SU-DHL-6 (cell line): ENCODE results near the gene GRIK5.

ENCODE experiments used
- H2AFZ ChIP-seq: fragments of 200-600 bp; sonication (generic); 2 replicates; pipeline ENCODE4 v1.6.1; 2014; ENCODE audit warnings: low read depth, mild to moderate bottlenecking, moderate library complexity, mixed read lengths, antibody characterized with exemption, low read length; ENCODE audit not compliant: severe bottlenecking
- H3F3A ChIP-seq: fragments of 200-600 bp; shearing (Covaris generic); 2 replicates; pipeline ENCODE4 v1.6.0; 2016; ENCODE audit warnings: antibody characterized with exemption, mild to moderate bottlenecking; ENCODE audit not compliant: insufficient read depth
- H3K27ac ChIP-seq: fragments of 200-600 bp; sonication (generic); 2 replicates; pipeline ENCODE4 v1.5.1; 2016; ENCODE audit warnings: low read depth, mild to moderate bottlenecking, low read length, moderate library complexity, mixed read lengths
- H3K27me3 ChIP-seq: fragments of 200-600 bp; sonication (generic), shearing (Covaris generic); 2 replicates; pipeline ENCODE4 v1.6.0; 2014; ENCODE audit warnings: mild to moderate bottlenecking, low read length
- H3K36me3 ChIP-seq: fragments of 200-600 bp; sonication (generic); 2 replicates; pipeline ENCODE4 v1.6.1; 2014; ENCODE audit warnings: mild to moderate bottlenecking, low read length, mixed read lengths
- H3K4me2 ChIP-seq: fragments of 300-600, 200-600 bp; shearing (Covaris generic), sonication (generic); 2 replicates; pipeline ENCODE4 v1.6.0; 2014; ENCODE audit warnings: low read length, low read depth, mild to moderate bottlenecking; ENCODE audit not compliant: poor library complexity, severe bottlenecking
- H3K4me3 ChIP-seq: fragments of 200-600 bp; sonication (generic); 2 replicates; pipeline ENCODE4 v1.5.1; 2014; ENCODE audit warnings: antibody characterized with exemption, low read length, mild to moderate bottlenecking, mixed read lengths; ENCODE audit not compliant: insufficient read depth, poor library complexity, severe bottlenecking
- H3K79me2 ChIP-seq: fragments of 200-600 bp; sonication (generic); 2 replicates; pipeline ENCODE4 v1.6.1; 2014; ENCODE audit warnings: mild to moderate bottlenecking, low read length, moderate library complexity; ENCODE audit not compliant: insufficient read depth
- H3K9ac ChIP-seq: fragments of 200-600 bp; sonication (generic); 2 replicates; pipeline ENCODE4 v1.7.0; 2014; ENCODE audit warnings: mild to moderate bottlenecking, low read length
- H3K9me2 ChIP-seq: fragments of 200-600 bp; sonication (generic); replicated peaks from 2 replicates; pipeline ENCODE4 v1.6.1; 2014; ENCODE audit warnings: low read length; ENCODE audit not compliant: insufficient read depth
- H3K9me3 ChIP-seq: fragments of 200-600 bp; sonication (generic); 2 replicates; pipeline ENCODE4 v1.6.1; 2014; ENCODE audit warnings: low read length, mixed read lengths; ENCODE audit not compliant: insufficient read depth
- H4K20me1 ChIP-seq: fragments of 200-600 bp; sonication (generic); 2 replicates; pipeline ENCODE4 v1.6.1; 2014; ENCODE audit warnings: low read depth, mild to moderate bottlenecking, antibody characterized with exemption, low read length, moderate library complexity, mixed read lengths
- CTCF ChIP-seq: fragments of 200-600 bp; sonication (generic); IDR thresholded peaks from one replicate; pipeline ENCODE4 v1.5.1; 2017; ENCODE audit warnings: antibody characterized with exemption, mild to moderate bottlenecking, low read length, moderate library complexity; ENCODE audit not compliant: insufficient read depth, poor library complexity, severe bottlenecking
- EZH2phosphoT487 ChIP-seq: fragments of 200-600 bp; sonication (generic), shearing (Covaris generic); conservative IDR thresholded peaks from 2 replicates; pipeline ENCODE4 v1.6.1; 2018; ENCODE audit warnings: mild to moderate bottlenecking, antibody characterized with exemption, low read length, moderate library complexity, mixed read lengths

GRIK5 gene

DNA sequence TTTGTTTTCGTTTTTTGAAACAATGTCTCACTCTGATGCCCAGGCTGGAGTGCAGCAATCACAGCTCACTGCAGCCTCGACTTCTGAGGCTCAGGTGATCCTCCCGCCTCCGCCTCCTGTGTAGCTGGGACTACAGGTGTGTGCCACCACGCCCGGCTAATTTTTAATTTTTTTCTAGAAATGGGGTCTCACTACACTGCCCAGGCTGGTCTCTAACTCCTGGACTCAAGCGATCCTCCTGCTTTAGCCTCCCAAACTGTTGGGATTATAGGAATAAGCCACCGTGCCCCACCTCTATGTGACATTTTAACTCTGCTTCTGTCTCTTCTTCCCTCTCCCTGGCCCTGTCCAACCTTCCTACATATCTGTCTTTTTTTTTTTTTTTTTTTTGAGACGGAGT lies 81.1 kb downstream of the GRIK5 start:
- no peak overlapping the region for H3K27ac ChIP-seq
- H3K79me2 ChIP-seq: peaks cover 3% of the 10 kb centered on the region; the same call in 1 of the 2 replicates
- no peaks in the 10 kb centered on the region for H4K20me1 ChIP-seq
- H3K9me3 ChIP-seq: no peaks in the 10 kb centered on the region
- TF ChIP-seq EZH2phosphoT487: no peak
- no peak for TF ChIP-seq CTCF
- no peak overlapping the region for H3K9ac ChIP-seq
- H2AFZ ChIP-seq: no peak overlapping the region
- H3K4me2 ChIP-seq: no peak overlapping the region
- no peaks in the 10 kb centered on the region for H3K36me3 ChIP-seq
- no peak overlapping the region for H3K4me3 ChIP-seq
- no peaks in the 10 kb centered on the region for H3F3A ChIP-seq
- no peaks in the 10 kb centered on the region for H3K27me3 ChIP-seq
- H3K9me2 ChIP-seq: no peaks in the 10 kb centered on the region

GRCh38 chr19:41987141-41987860 lies 82.7 kb downstream of the GRIK5 start:
- H2AFZ ChIP-seq: no peak overlapping the region
- H3K9ac ChIP-seq: no peak overlapping the region
- H3K9me2 ChIP-seq: no peaks in the 10 kb centered on the region
- H3K27me3 ChIP-seq: no peaks in the 10 kb centered on the region
- no peak overlapping the region for H3K27ac ChIP-seq
- no peaks in the 10 kb centered on the region for H3K36me3 ChIP-seq
- TF ChIP-seq EZH2phosphoT487 (no peak), CTCF (no peak)
- no peaks in the 10 kb centered on the region for H3K79me2 ChIP-seq
- no peaks in the 10 kb centered on the region for H4K20me1 ChIP-seq
- no peak overlapping the region for H3K4me2 ChIP-seq
- H3K9me3 ChIP-seq: no peaks in the 10 kb centered on the region
- H3K4me3 ChIP-seq: no peak overlapping the region
- H3F3A ChIP-seq: no peaks in the 10 kb centered on the region

- Histone ChIP-seq H3K27me3 (no peaks in the 10 kb centered on the region), H3K79me2 (no peaks in the 10 kb centered on the region), H3K9me2 (no peaks in the 10 kb centered on the region), H3K9ac (no peak overlapping the region), H3K4me3 (no peak overlapping the region), H3K4me2 (no peak overlapping the region), H4K20me1 (no peaks in the 10 kb centered on the region), H3F3A (no peaks in the 10 kb centered on the region), H3K36me3 (no peaks in the 10 kb centered on the region), H3K9me3 (no peaks in the 10 kb centered on the region), H3K27ac (no peak overlapping the region), H2AFZ (no peak overlapping the region)
- TF ChIP-seq EZH2phosphoT487 (no peak), CTCF (no peak)
Observed at GRCh38 chr19:41984961-41985360, 85.0 kb downstream of the GRIK5 start.
